Stomach (tissue), 4 donors: ENCODE data around the gene ITPRID1.
"Not testable (repeated sequence)": the region's sequence is repeated elsewhere in the genome, so short reads cannot be mapped to it uniquely, and the experiment has no call there.

Experiments
- CTCF ChIP-seq, 7 experiments: fragments of 450-650 bp in 4 of 7; fragments of 200-600 bp in 3 of 7; sonication (generic) in 3 of 7; IDR thresholded peaks; one replicate each; pipeline ENCODE4 v1.5.1; 2016 to 2019; ENCODE audit warnings: antibody characterized with exemption in 7 of 7, control low read depth in 2 of 7, mild to moderate bottlenecking in 1 of 7
- EP300 ChIP-seq: sonication (generic); formaldehyde crosslinking; IDR thresholded peaks from one replicate; pipeline ENCODE4 v1.6.1; 2017; ENCODE audit warnings: antibody characterized with exemption

GRCh38 chr7:31540651-31541185 lies 26.8 kb downstream of the ITPRID1 start:
- not testable (repeated sequence) for TF ChIP-seq CTCF (IDR thresholded peaks at IDR 0.05); EP300
